Karpas-422 (cell line): ENCODE measurements around the gene DEAF1. TPM values are rescaled to one million over a fixed set of nuclear protein-coding genes. Genes with fewer than 3 reads are reported as not detected.
A peak's percentile ranks its signal among the peaks of the same experiment; 100 is the strongest.

Source experiments
- DNase-seq: peaks from one replicate; pipeline ENCODE4 v3.0.0-alpha.2; 2015
- H2AFZ ChIP-seq: fragments of 200-600 bp; sonication (generic); 2 replicates; pipeline ENCODE4 v1.6.1; 2014; ENCODE audit warnings: antibody characterized with exemption, low read length, mixed read lengths
- H3K27ac ChIP-seq: fragments of 200-600 bp; sonication (generic); 2 replicates; pipeline ENCODE4 v1.5.1; 2014; ENCODE audit warnings: mild to moderate bottlenecking, low read length, moderate library complexity
- H3K27me3 ChIP-seq: fragments of 200-600 bp; sonication (generic); 2 replicates; pipeline ENCODE4 v1.6.1; 2014; ENCODE audit warnings: low read length, mixed read lengths
- H3K36me3 ChIP-seq: fragments of 200-600 bp; sonication (generic); 2 replicates; pipeline ENCODE4 v1.6.1; 2014; ENCODE audit warnings: low read length, mixed read lengths; ENCODE audit not compliant: insufficient read depth
- H3K4me1 ChIP-seq: fragments of 200-600 bp; sonication (generic); 2 replicates; pipeline ENCODE4 v1.6.1; 2014; ENCODE audit warnings: mild to moderate bottlenecking, low read length, mixed read lengths
- H3K4me2 ChIP-seq: fragments of 200-600 bp; sonication (generic); 2 replicates; pipeline ENCODE4 v1.6.1; 2014; ENCODE audit warnings: low read length, low read depth, mild to moderate bottlenecking; ENCODE audit not compliant: poor library complexity, severe bottlenecking
- H3K4me3 ChIP-seq: fragments of 200-600 bp; sonication (generic); 2 replicates; pipeline ENCODE4 v1.5.1; 2014; ENCODE audit warnings: mild to moderate bottlenecking, antibody characterized with exemption, low read length, mixed read lengths
- H3K79me2 ChIP-seq: fragments of 200-600 bp; sonication (generic); 2 replicates; pipeline ENCODE4 v1.6.1; 2014; ENCODE audit warnings: mild to moderate bottlenecking, low read length, mixed read lengths
- H3K9ac ChIP-seq: fragments of 200-600 bp; sonication (generic); 2 replicates; pipeline ENCODE4 v1.6.0; 2014; ENCODE audit warnings: low read length
- H3K9me2 ChIP-seq: fragments of 200-600 bp; sonication (generic), shearing (Covaris generic); replicated peaks from 2 replicates; pipeline ENCODE4 v1.6.0; 2014; ENCODE audit warnings: mild to moderate bottlenecking, low read length, moderate library complexity; ENCODE audit not compliant: insufficient read depth
- H3K9me3 ChIP-seq: fragments of 300-700, 200-600 bp; sonication (generic); 2 replicates; pipeline ENCODE4 v1.6.1; 2014; ENCODE audit warnings: low read length, mixed read lengths
- H4K20me1 ChIP-seq: fragments of 200-600 bp; sonication (generic); 2 replicates; pipeline ENCODE4 v1.6.1; 2014; ENCODE audit warnings: mild to moderate bottlenecking, antibody characterized with exemption, low read length, low read depth; ENCODE audit not compliant: insufficient read depth
- total RNA-seq: library from RNA; depleted of rRNA; stranded (reverse); fragments of >200 nt; shearing (Covaris generic); gene quantifications from 2 replicates; pipeline ENCODE4 v1.2.3, GENCODE V29; 2014; ENCODE audit warnings: low replicate concordance

DEAF1 gene
- total RNA-seq, 1 experiment from 2014 or later: 35.9 TPM

DNA sequence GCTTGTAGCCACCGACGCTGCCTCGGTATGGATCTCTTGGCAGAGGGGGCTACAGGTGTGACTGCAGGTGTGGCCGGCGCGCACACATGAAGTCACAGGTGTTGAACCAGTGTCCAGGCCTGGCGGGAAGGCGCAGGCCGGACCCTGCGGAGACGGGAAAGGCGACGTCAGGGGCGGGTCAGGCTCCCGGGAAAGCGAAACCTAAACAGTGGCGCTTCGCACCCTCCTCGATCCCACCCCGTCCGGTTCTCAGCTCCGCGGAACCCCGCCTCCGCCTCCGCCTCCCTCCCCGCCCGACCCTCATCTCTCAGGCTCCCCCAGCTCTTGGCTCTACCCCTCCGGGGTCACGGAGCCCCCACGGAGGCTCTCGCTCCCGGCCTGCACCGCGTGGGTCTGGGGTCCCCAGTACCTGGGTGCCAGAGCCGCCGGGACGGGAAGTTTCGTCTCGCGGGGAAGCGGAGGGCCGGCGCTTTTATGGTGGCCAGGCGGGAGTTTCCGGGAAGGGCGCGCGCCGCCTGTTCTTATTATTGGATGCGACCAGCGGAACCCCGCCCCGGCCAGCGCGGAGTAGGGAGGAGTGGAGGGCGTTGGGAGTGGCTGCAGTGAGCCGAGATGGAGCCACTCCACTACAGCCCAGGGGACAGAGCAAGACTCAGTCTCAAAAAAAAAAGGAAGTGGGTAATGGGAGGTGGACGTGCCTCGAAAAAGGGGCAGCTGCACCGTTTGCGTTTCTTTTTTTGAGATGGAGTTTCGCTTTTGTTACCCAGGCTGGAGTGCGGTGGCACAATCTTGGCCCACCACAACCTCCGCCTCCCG lies 79.3 kb downstream of the DEAF1 start, which contains the start of gene IRF7:
Gene IRF7, minus strand, starts transcription at position 447 of the 816 bp plus-strand sequence. CDS start 586 bp downstream, outside the sequence.
- H3K4me2 ChIP-seq: peak within 1 kb of the TSS; percentile 97
- H3K9me3 ChIP-seq: no peaks in the 10 kb centered on the region
- H3K4me1 ChIP-seq: peaks cover 27% of the 10 kb centered on the region
- DNase-seq: peak; percentile 97
- no peaks in the 10 kb centered on the region for H3K9me2 ChIP-seq
- no peaks in the 10 kb centered on the region; the same call in 1 of the 2 replicates for H3K36me3 ChIP-seq
- peak within 1 kb of the TSS; percentile 92 for H3K4me3 ChIP-seq
- H4K20me1 ChIP-seq: peaks cover 27% of the 10 kb centered on the region; the same call in 1 of the 2 replicates
- H3K27me3 ChIP-seq: no peaks in the 10 kb centered on the region
- peak within 1 kb of the TSS; percentile 79 for H3K9ac ChIP-seq
- H3K79me2 ChIP-seq: peaks cover 7% of the 10 kb centered on the region; the same call in 1 of the 2 replicates
- no peak within 1 kb of the TSS for H2AFZ ChIP-seq
- H3K27ac ChIP-seq: peak within 1 kb of the TSS; percentile 85

DNA sequence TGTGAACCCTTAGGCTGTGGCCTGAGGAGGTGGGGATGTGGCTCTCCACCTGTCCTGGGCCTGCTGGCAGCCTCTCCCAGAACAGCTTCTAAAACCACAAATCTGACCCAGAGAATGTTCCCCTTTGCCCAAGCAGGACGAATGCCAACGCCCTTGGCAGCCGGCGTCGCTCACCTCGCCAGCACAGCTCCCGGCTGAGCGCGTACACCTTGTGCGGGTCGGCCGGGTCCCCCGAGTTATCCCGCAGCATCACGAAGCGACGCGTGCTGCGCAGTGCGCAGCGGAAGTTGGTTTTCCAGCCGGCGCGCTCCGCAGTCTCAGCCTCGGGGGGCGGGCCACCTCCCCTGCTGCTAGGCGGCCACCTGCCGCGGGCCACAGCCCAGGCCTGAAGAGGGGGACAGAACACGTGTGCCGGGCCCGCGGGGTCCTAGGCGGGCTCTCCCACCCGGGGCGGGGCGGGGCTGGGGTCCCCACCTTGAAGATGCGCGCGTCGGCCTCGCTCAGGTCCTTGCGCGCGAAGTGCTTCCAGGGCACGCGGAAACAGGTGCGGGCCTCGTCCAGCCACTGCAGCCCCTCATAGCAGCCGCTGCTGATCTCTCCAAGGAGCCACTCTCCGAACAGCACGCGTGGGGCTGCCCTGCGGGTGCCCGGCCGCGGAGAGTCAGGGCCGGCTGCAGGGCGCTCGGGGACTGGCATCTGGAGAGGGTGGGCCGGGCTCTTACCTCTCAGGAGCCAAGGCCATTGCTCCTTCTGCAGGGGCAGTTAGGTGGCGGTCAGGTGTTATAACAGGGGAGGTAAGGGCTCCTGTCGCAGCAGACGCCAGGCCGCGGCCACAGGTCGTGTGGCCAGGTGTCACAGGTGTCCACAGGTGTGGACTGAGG lies 80.2 kb downstream of the DEAF1 start:
- no peak for DNase-seq
- peak overlapping the region; percentile 92 for H3K4me3 ChIP-seq

DNA sequence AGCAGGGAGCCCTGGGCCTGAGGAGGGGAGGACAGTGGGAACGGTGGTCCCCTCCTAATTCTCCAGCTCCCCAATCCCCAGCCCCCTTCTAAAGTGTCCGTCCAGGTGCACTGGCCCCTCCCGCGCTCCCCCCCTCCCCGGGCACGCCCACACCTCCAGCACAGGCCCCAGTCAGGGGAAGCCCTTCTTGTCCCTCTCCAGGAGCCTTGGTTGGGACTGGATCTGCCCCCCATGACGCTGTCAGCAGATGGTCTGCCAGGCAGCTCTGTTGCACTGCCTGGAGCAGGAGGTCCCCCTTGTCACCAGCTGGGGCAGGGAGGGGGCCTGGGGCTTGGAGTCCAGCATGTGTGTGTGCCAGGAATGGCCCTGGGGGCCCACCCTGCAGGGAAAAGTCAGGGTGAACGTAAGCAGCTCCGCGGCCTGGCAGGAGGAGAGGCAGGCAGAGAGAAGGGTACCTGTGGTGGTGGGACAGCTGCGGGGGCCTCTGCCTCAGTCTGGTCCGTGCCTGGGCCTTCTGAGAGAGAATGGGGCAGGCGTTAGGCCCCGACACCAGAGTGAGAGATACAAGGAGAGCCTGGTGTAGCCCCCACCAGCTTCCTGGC lies 80.9 kb downstream of the DEAF1 start:
- Histone ChIP-seq H3K9ac (peak overlapping the region; percentile 21; the same call in 1 of the 2 replicates), H2AFZ (no peak overlapping the region), H3K4me2 (peak overlapping the region; percentile 50), H3K9me2 (no peaks in the 10 kb centered on the region), H4K20me1 (peaks cover 27% of the 10 kb centered on the region; the same call in 1 of the 2 replicates), H3K27ac (no peak overlapping the region), H3K4me3 (peak overlapping the region; percentile 92; the same call in 1 of the 2 replicates), H3K27me3 (no peaks in the 10 kb centered on the region), H3K4me1 (peaks cover 27% of the 10 kb centered on the region), H3K9me3 (no peaks in the 10 kb centered on the region), H3K79me2 (peaks cover 7% of the 10 kb centered on the region; the same call in 1 of the 2 replicates), H3K36me3 (no peaks in the 10 kb centered on the region; the same call in 1 of the 2 replicates)
- no peak for DNase-seq

More for the DNA sequence above, 80.2 kb downstream of the DEAF1 start:
- Histone ChIP-seq H3K9me3 (no peaks in the 10 kb centered on the region), H3K27ac (peak overlapping the region; percentile 85; the same call in 1 of the 2 replicates), H3K27me3 (no peaks in the 10 kb centered on the region), H3K4me2 (peak overlapping the region; percentile 97), H3K9ac (peak overlapping the region; percentile 79), H3K79me2 (peaks cover 7% of the 10 kb centered on the region; the same call in 1 of the 2 replicates), H4K20me1 (peaks cover 27% of the 10 kb centered on the region; the same call in 1 of the 2 replicates), H2AFZ (no peak overlapping the region), H3K4me1 (peaks cover 27% of the 10 kb centered on the region), H3K36me3 (no peaks in the 10 kb centered on the region; the same call in 1 of the 2 replicates), H3K9me2 (no peaks in the 10 kb centered on the region)

DNA sequence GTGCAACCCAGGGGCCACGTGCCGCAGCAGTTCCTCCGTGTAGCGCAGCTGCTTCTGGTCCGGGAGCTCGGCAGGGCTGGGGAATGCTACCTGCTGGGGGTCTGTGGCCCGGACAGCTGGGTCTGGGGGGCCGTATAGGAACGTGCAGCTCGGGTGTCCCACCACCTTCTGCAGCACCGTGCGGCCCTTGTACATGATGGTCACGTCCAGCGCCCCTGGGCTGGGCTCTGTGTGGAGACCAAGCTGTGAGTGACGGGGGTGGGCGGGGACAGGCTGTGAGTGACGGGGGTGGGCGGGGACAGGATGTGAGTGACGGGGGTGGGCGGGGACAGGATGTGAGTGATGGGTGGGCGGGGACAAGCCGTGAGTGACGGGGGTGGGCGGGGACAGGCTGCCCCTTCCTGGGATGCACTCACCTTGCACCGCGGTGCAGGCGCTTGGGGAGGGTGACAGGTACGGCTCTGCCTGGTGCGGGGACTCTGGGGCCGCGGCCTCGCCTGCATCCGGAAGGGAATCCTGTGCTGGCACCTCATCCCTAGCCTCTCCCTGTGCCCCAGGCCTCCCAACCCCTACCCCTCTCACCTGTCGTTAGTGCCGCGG lies 81.6 kb downstream of the DEAF1 start:
- Histone ChIP-seq H3K36me3 (no peaks in the 10 kb centered on the region; the same call in 1 of the 2 replicates), H4K20me1 (peaks cover 27% of the 10 kb centered on the region; the same call in 1 of the 2 replicates), H3K4me2 (peak overlapping the region; percentile 50), H3K79me2 (peaks cover 7% of the 10 kb centered on the region; the same call in 1 of the 2 replicates), H3K4me1 (peaks cover 27% of the 10 kb centered on the region), H3K27me3 (no peaks in the 10 kb centered on the region), H3K9ac (peak overlapping the region; percentile 21; the same call in 1 of the 2 replicates), H3K9me3 (no peaks in the 10 kb centered on the region), H2AFZ (no peak overlapping the region), H3K4me3 (no peak overlapping the region; the same call in 1 of the 2 replicates), H3K27ac (no peak overlapping the region), H3K9me2 (no peaks in the 10 kb centered on the region)
- DNase-seq: peak; percentile 86

DNA sequence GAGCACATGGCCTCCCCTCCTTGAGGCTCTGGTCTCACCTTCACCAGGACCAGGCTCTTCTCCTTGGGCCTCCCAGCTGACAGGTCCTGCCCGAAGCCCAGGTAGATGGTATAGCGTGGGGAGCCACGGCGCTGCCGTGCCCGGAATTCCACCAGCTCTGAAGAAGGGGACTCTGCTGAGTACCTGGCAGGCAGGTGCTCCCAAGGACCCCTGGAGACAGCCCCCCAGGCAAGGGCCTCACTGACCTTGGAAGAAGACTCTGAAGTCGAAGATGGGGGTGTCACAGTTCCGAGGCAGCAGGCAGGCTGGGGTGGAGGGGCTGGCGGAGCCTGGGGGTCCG lies 82.1 kb downstream of the DEAF1 start:
- Histone ChIP-seq H3K79me2 (peaks cover 7% of the 10 kb centered on the region; the same call in 1 of the 2 replicates), H3K4me3 (no peak overlapping the region), H3K9ac (no peak overlapping the region), H3K9me2 (no peaks in the 10 kb centered on the region), H3K36me3 (no peaks in the 10 kb centered on the region; the same call in 1 of the 2 replicates), H3K27me3 (no peaks in the 10 kb centered on the region), H4K20me1 (peaks cover 27% of the 10 kb centered on the region; the same call in 1 of the 2 replicates), H2AFZ (no peak overlapping the region), H3K9me3 (no peaks in the 10 kb centered on the region), H3K4me2 (no peak overlapping the region), H3K4me1 (peaks cover 27% of the 10 kb centered on the region), H3K27ac (no peak overlapping the region)
- DNase-seq: no peak

- Histone ChIP-seq H3K9ac (no peak overlapping the region), H3K9me3 (no peaks in the 10 kb centered on the region), H3K27ac (no peak overlapping the region), H3K27me3 (no peaks in the 10 kb centered on the region), H3K4me1 (peaks cover 27% of the 10 kb centered on the region), H3K36me3 (no peaks in the 10 kb centered on the region; the same call in 1 of the 2 replicates), H3K4me2 (no peak overlapping the region), H3K4me3 (no peak overlapping the region), H2AFZ (no peak overlapping the region), H4K20me1 (peaks cover 27% of the 10 kb centered on the region; the same call in 1 of the 2 replicates), H3K79me2 (peaks cover 7% of the 10 kb centered on the region; the same call in 1 of the 2 replicates), H3K9me2 (no peaks in the 10 kb centered on the region)
- peak; percentile 74 for DNase-seq
These were observed 82.6 kb downstream of the DEAF1 start for GRCh38 chr11:612201-612960.
